ENCODE data around the gene CTAGE1.
A peak's percentile ranks its signal among the peaks of the same experiment; 100 is the strongest.

DNA sequence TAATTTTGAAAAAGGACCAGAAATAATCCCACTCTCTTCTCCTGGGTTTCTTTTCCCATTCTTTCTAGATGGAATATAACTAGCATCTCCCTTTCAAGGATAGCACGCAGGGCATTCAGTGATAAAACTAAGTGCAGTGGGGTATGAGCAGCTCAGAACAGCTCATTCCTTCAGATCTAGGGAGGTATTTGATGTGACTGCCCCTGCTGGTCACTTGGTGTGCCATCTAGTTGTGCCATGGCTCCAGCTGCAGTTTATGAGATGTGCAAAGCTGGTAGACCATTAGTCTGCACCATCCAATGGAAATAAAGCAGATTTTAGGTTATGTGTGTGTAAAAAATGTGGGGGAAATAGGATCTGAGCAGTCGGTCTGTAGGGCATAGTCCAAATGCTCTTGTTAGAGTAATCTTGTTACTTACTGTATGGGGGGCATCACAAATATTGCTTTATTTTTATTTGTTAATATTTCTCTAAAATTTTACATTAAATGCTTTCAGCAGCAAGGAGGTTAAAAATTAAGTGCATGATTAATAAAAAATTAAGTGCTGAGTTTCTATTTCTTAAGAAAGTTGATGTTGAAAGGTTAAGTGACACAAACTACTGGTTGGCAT is 38.9 kb downstream of the CTAGE1 start:
- TF ChIP-seq, protein P1, sequence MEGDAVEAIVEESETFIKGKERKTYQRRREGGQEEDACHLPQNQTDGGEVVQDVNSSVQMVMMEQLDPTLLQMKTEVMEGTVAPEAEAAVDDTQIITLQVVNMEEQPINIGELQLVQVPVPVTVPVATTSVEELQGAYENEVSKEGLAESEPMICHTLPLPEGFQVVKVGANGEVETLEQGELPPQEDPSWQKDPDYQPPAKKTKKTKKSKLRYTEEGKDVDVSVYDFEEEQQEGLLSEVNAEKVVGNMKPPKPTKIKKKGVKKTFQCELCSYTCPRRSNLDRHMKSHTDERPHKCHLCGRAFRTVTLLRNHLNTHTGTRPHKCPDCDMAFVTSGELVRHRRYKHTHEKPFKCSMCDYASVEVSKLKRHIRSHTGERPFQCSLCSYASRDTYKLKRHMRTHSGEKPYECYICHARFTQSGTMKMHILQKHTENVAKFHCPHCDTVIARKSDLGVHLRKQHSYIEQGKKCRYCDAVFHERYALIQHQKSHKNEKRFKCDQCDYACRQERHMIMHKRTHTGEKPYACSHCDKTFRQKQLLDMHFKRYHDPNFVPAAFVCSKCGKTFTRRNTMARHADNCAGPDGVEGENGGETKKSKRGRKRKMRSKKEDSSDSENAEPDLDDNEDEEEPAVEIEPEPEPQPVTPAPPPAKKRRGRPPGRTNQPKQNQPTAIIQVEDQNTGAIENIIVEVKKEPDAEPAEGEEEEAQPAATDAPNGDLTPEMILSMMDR (conservative IDR thresholded peaks at IDR 0.05 in 1 of 2, IDR thresholded peaks at IDR 0.05 in 1 of 2; ENCODE audit: low read depth in 1 of 2, low read length in 2 of 2): peak; percentile 20 to 44
- TF ChIP-seq EZH2 (IDR thresholded peaks at IDR 0.05; ENCODE audit: low read length, missing control alignments): no peak
